Suppressor macrophage (primary cell): ENCODE measurements around the gene TMEM131.

Experiments used
- DNase-seq, 4 experiments: peaks; one replicate each; pipeline ENCODE4 v3.0.0-alpha.2; 2020 to 2022

Gene TMEM131

GRCh38 chr2:97736608-97737330, 259.0 kb downstream of the TMEM131 start:
- DNase-seq, result no peak

DNA sequence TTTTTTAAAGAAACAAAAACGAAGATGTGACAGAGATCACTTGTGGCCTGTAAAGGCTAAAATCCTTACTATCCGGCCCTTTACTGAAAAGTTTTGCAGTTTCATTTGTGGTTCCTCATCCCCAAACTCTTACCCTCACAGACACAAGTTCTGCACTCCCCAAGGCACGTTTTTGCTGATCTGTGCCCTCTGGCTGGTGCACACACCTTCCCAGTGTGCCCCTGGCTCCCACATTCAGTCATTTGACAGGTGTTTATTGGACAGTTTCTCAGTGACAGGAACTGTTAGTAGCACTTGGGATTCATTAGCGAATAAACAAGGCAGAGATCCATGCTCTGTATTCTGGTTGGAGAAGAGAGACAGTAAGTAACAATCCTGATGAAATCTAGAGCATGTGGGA, 259.6 kb downstream of the TMEM131 start:
- DNase-seq, result no peak

- DNase-seq, result no peak
These were observed 260.6 kb downstream of the TMEM131 start for GRCh38 chr2:97735161-97735561.

DNA sequence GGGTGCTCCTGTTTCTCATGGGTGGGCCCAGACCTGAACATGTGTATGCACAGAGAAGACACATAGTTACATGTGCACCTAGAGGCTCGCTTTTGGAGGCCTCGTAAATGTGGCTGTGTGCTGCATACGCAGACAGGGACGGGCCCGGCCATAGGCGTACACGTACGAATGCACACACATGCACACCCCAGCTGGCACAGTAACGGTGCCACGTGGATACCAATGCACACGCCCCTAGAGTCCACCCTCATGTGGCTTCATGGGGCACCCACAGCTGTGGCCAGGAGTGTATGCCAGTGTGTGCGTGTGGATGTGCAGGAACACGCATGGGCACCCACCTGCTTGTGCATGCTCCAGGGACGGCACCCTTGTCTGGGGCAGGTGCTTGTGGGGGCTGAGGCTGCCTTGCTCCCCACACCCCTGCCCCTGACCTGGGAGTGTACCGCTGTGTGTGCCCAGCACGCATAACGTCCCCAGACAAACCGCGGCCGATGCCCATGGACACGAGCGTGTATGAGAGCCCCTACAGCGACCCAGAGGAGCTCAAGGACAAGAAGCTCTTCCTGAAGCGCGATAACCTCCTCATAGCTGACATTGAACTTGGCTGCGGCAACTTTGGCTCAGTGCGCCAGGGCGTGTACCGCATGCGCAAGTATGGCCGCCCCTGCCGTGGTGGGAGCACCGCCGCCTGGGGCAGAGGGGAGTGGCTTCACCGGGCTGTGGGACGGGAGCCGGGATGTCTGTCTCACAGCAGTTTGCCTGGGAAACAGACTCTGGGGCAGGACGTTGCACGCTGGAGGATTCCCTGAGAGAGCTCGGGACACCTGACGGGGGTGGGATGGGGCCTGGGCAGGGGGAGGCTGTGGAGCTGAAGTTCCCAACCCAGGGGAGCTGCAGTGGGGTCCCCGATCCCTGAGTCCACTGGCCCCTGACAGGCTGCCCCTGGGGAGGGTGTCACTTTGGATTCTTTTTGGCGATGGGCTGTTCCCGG, 261.4 kb downstream of the TMEM131 start:
- no peak for DNase-seq

- DNase-seq, result no peak
These were observed 262.3 kb downstream of the TMEM131 start for GRCh38 chr2:97733341-97734035.

GRCh38 chr2:97732436-97733340, 263.1 kb downstream of the TMEM131 start:
- DNase-seq, result no peak

GRCh38 chr2:97731274-97732020, 264.3 kb downstream of the TMEM131 start:
- DNase-seq, result no peak

- no peak for DNase-seq
These were observed 265.5 kb downstream of the TMEM131 start for GRCh38 chr2:97730245-97730644.

DNA sequence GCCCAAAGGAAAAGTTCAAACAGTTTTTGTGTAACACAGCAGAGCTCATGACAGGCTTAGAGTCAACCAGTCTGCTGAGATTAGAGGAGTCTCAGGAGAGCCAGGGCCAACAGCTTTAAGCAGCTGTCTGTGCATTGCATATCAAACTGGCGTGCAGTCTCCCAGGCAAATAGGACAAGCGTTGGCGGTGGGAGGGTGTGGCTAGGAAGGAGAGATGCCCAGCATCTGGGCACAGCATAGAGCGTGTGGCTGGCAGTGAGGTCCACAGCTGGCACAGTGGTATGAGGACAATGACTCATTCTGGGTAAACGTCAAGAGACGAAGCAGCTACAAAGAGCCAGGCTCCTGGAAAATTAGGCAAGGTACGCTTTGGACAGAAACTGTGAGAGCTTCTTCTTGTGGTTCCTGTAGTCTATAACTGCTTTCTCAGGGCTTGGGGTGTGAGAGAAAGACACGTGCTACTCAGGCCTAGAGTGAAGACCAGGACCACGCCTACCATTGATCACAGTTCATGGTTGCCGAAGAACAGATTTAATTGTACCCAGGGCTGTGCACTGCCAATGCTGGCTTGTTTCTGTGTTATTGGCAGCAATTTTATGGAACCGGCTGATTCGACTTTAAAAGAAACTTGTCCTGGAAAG, 267.5 kb downstream of the TMEM131 start:
- DNase-seq, result no peak

DNA sequence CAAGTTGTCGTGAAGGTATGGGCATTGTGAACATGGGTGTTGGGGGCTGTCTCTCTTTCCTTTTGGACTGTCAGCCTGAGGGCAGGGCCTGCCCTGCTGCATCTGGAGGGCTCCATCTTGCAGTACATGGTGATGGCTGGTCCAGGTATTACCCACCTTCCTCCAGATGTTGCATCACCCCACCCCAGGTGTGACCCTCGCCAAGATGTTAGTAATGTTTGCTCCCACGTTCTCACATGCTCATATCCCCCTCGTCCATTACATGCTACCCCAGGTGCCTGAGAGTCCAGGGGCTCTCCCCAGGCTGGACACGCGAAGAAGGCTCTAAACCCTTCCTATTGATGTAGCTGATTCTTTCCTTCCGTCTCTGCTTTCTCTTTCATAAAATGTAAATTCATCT, 268.5 kb downstream of the TMEM131 start:
- no peak for DNase-seq

GRCh38 chr2:97726261-97727064, 269.3 kb downstream of the TMEM131 start:
- DNase-seq, result peak in 3 of 4 experiments; percentile 34 to 64 (median 50)

DNA sequence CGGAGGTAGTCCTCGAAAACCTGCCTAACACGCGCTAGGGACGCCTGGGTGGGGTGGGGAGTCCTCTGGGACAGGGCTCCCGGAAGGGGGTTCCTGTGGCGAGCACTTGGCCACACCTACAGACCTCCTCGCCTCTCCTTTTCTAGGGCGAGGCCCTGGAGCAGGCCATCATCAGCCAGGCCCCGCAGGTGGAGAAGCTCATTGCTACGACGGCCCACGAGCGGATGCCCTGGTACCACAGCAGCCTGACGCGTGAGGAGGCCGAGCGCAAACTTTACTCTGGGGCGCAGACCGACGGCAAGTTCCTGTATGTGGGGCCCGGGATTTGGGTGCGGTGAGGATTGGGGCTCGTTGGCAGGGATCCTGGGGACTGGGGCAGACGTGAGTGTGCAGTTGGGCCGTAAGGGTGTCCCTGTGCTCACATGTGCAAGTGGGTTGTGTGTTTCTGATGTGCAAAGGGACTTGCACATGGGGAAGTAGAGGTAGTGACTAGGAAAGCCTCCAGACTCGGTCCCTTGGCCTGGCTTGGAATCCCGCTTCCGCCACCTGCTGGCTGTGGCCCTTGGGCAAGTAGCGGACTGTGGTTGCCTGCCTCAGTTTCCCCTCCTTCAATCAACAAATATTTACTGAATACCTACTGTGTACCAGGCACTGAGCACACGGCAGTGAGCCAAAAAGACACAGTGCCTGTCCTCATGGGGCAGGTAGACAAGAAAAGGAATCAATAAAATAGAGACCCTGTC, 270.6 kb downstream of the TMEM131 start:
- no peak for DNase-seq

- DNase-seq, result no peak
These were observed 271.2 kb downstream of the TMEM131 start for GRCh38 chr2:97724501-97724900.

- no peak for DNase-seq
These were observed 271.7 kb downstream of the TMEM131 start for GRCh38 chr2:97724073-97724410.

- no peak for DNase-seq
These were observed 272.3 kb downstream of the TMEM131 start for GRCh38 chr2:97723156-97724072.

- DNase-seq, result no peak
These were observed 273.5 kb downstream of the TMEM131 start for GRCh38 chr2:97722227-97722626.

- no peak for DNase-seq
These were observed 275.0 kb downstream of the TMEM131 start for GRCh38 chr2:97720746-97721145.
